AG04449 (cell line): Measurements from ENCODE around the gene LURAP1L.

Experiments
- CTCF ChIA-PET: fragments of 350-600 bp; formaldehyde crosslinking; extraction: SDS; loops from one replicate; lab custom pipeline; 2021; ENCODE audit warnings: antibody characterized with exemption; lab: Yijun Ruan, JAX
- POLR2A ChIA-PET: fragments of 400-600, 350-600 bp; formaldehyde crosslinking; extraction: SDS; loops from one replicate; lab custom pipeline; 2020; ENCODE audit warnings: antibody characterized with exemption, inconsistent platforms; lab: Yijun Ruan, JAX
- DNase-seq: peaks from one replicate; pipeline ENCODE4 v3.0.0-alpha.2; 2010; ENCODE audit warnings: low read depth, low spot score
- H3K4me3 ChIP-seq: 2 replicates; pipeline ENCODE4 v1.5.1; 2011; ENCODE audit warnings: low read depth, mild to moderate bottlenecking, control low read depth, low read length
- CTCF ChIP-seq: IDR thresholded peaks from one replicate; pipeline ENCODE4 v1.5.1; 2011; ENCODE audit warnings: mild to moderate bottlenecking, moderate library complexity, low read length, control low read depth, inconsistent platforms; ENCODE audit not compliant: insufficient read depth; ENCODE audit errors: missing control alignments

LURAP1L gene

GRCh38 chr9:12753931-12754330 is 20.9 kb upstream of the LURAP1L start:
- CTCF ChIA-PET, result interaction anchor here (1.4 kb wide), 2 partner anchors 21 to 86 kb away, joined by 3 to 4 read pairs; partner anchors contain the start of gene LURAP1L
- POLR2A ChIA-PET, result interaction anchor here (0.6 to 0.7 kb wide), 2 partner anchors 13 to 294 kb away, joined by 3 to 4 read pairs; no protein-coding TSS in a partner anchor
- no peak for DNase-seq
- TF ChIP-seq CTCF, result no peak
- no peak overlapping the region for H3K4me3 ChIP-seq

DNA sequence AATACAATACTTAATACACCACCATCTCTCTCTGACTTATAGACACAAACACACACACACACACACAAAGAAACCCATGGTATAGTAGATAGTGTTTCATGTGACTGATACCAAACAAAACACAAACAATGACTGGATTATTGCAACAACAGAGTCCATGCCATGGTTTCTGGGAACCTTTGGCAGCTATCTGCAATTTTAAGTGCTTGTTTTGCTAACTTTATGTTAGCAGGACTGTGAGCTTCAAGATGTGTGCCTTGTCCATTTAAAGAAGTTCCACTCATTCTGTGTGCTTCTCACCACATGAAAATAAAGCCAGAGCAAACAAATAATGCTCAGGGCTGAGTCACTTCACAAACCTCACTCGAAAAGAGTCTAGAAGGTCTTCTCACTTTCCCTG is 15.1 kb upstream of the LURAP1L start:
- CTCF ChIA-PET, result no interaction called here
- no peak for DNase-seq
- H3K4me3 ChIP-seq, result no peak overlapping the region
- no peak for TF ChIP-seq CTCF
- POLR2A ChIA-PET, result no interaction called here

- no peak overlapping the region for H3K4me3 ChIP-seq
- DNase-seq, result no peak
- POLR2A ChIA-PET, result no interaction called here
- CTCF ChIA-PET, result no interaction called here
- TF ChIP-seq CTCF, result no peak
These were observed 14.1 kb upstream of the LURAP1L start for GRCh38 chr9:12760758-12761157.

DNA sequence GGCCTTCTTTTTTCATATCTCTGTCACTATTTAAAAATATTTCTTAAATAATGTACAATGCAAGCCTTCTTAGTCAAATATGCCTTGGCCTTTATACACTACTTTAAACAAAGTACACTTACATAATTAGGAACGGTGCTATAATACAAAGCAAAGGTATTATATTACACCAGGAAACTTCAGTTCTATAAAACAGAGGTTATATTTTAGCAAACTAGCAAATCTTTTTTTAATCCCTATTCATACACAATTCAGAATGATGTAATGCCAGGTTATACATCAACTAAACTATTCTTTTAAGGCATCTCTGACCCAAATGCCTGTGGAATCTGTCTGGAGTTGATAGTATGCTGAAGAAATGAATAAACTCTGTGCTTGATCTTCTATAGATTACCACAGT is 10.7 kb upstream of the LURAP1L start:
- CTCF ChIA-PET, result interaction anchor here (5.9 kb wide), 1 partner anchor 13 kb away, joined by 23 read pairs; the partner anchor contains the start of gene LURAP1L
- TF ChIP-seq CTCF, result no peak
- DNase-seq, result no peak
- no peak overlapping the region for H3K4me3 ChIP-seq
- POLR2A ChIA-PET, result no interaction called here

DNA sequence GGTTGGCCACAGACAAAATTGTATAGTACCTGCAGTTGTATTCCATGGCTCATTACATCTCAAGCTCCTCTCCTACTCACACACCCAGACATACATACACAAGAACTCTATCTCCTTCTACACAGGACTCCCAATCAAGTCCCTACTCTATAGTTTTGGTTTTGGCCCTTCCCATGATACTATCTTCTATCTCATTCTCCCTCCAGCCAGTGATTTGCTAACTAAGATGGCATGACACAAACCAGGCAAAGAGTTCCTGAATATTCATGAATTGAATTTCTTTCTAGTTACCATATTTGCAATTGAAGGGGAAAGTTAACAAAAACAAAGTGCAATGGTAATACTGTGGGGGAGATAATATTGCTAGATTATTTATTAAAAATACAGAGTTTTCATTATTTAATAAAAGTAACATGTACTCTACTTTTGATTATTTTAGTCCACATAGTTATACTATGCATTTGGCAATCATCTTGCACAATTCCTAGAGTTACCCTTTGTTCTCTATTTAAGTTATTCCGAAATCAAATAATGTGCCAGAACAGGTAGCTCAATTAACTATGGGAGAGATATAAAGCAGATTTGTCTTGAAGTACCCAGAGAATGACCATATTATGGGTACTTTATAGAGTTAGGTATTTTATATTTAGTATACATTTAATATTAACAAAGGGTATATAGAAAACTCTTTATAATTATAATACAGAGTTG is 9.6 kb upstream of the LURAP1L start:
- no peak for TF ChIP-seq CTCF
- DNase-seq, result no peak
- ChIA-PET CTCF (interaction anchor here (5.9 kb wide), 1 partner anchor 11 kb away, joined by 23 read pairs; the partner anchor contains the start of gene LURAP1L), POLR2A (no interaction called here)
- H3K4me3 ChIP-seq, result no peak overlapping the region

GRCh38 chr9:12766357-12766756 is 8.5 kb upstream of the LURAP1L start:
- no peak for TF ChIP-seq CTCF
- H3K4me3 ChIP-seq, result no peak overlapping the region
- DNase-seq, result no peak
- ChIA-PET CTCF (interaction anchor here (5.9 kb wide), 1 partner anchor 10 kb away, joined by 23 read pairs; the partner anchor contains the start of gene LURAP1L), POLR2A (interaction anchor here (0.5 kb wide), 1 partner anchor 10 kb away, joined by 3 read pairs; no protein-coding TSS in a partner anchor)
